Glutamatergic neuron (in vitro differentiated cells): ENCODE data around the gene SF3B1. TPM values are rescaled to one million over a fixed set of nuclear protein-coding genes. Genes with fewer than 3 reads are reported as not detected.
A peak's percentile ranks its signal among the peaks of the same experiment; 100 is the strongest.
"Not testable (repeated sequence)": the region's sequence is repeated elsewhere in the genome, so short reads cannot be mapped to it uniquely, and the experiment has no call there.

ENCODE experiments used
- DNase-seq: peaks from one replicate; pipeline ENCODE4 v3.0.0; 2022
- H3K27ac Mint-ChIP-seq: one replicate; pipeline ENCODE4 v1.8.0; 2020; ENCODE audit warnings: mild to moderate bottlenecking, mixed read lengths, inconsistent platforms; ENCODE audit not compliant: unreplicated experiment
- H3K27me3 Mint-ChIP-seq: one replicate; pipeline ENCODE4 v1.8.0; 2020; ENCODE audit warnings: mild to moderate bottlenecking, moderate library complexity, mixed read lengths, inconsistent platforms; ENCODE audit not compliant: unreplicated experiment
- H3K36me3 Mint-ChIP-seq: one replicate; pipeline ENCODE4 v1.8.0; 2020; ENCODE audit warnings: mild to moderate bottlenecking, mixed read lengths, inconsistent platforms; ENCODE audit not compliant: unreplicated experiment
- H3K4me1 Mint-ChIP-seq: one replicate; pipeline ENCODE4 v1.8.0; 2020; ENCODE audit warnings: mild to moderate bottlenecking, low read depth, mixed read lengths, inconsistent platforms; ENCODE audit not compliant: unreplicated experiment
- H3K4me3 Mint-ChIP-seq: one replicate; pipeline ENCODE4 v1.8.0; 2020; ENCODE audit warnings: mild to moderate bottlenecking, mixed read lengths, inconsistent platforms; ENCODE audit not compliant: unreplicated experiment
- H3K9me3 Mint-ChIP-seq: one replicate; pipeline ENCODE4 v1.8.0; 2020; ENCODE audit warnings: mild to moderate bottlenecking, moderate library complexity, mixed read lengths, inconsistent platforms; ENCODE audit not compliant: unreplicated experiment
- CTCF ChIP-seq: fragments of 200-600 bp; sonication (generic); IDR thresholded peaks from one replicate; pipeline ENCODE4 v1.5.0; 2021; ENCODE audit not compliant: partially characterized antibody, unreplicated experiment
- total RNA-seq: library from RNA; stranded (reverse); fragmentation: NEBNext Ultra II Directional; extraction: Animal tissue kit (Norgen Biotek cat#: 25700); gene quantifications from one replicate; pipeline ENCODE4 v1.2.1, GENCODE V29; 2021; ENCODE audit not compliant: unreplicated experiment

Gene SF3B1
- total RNA-seq, 1 donor from 2014 or later: 401 TPM

GRCh38 chr2:197454923-197455322, 20.1 kb upstream of the SF3B1 start:
- no peak for DNase-seq
- Mint-ChIP-seq H3K4me1 (peaks cover 17% of the 10 kb centered on the region), H3K36me3 (no peaks in the 10 kb centered on the region), H3K27ac (no peak overlapping the region), H3K27me3 (peaks cover 6% of the 10 kb centered on the region), H3K9me3 (peaks cover 5% of the 10 kb centered on the region), H3K4me3 (peak overlapping the region; percentile 100)
- TF ChIP-seq CTCF: no peak

- peaks cover 10% of the 10 kb centered on the region for H3K4me1 Mint-ChIP-seq
- H3K27me3 Mint-ChIP-seq: peaks cover 6% of the 10 kb centered on the region
- no peaks in the 10 kb centered on the region for H3K36me3 Mint-ChIP-seq
- peaks cover 5% of the 10 kb centered on the region for H3K9me3 Mint-ChIP-seq
- DNase-seq: no peak
- peak overlapping the region; percentile 100 for H3K4me3 Mint-ChIP-seq
- H3K27ac Mint-ChIP-seq: peak overlapping the region; percentile 98
- TF ChIP-seq CTCF: no peak
These were observed 19.1 kb upstream of the SF3B1 start for GRCh38 chr2:197453914-197454398.

- no peak for TF ChIP-seq CTCF
- H3K4me1 Mint-ChIP-seq: peaks cover 10% of the 10 kb centered on the region
- peak within 1 kb of the TSS; percentile 100 for H3K4me3 Mint-ChIP-seq
- peak; percentile 96 for DNase-seq
- H3K27ac Mint-ChIP-seq: peak within 1 kb of the TSS; percentile 98
- H3K9me3 Mint-ChIP-seq: peaks cover 5% of the 10 kb centered on the region
- no peaks in the 10 kb centered on the region for H3K36me3 Mint-ChIP-seq
- peaks cover 6% of the 10 kb centered on the region for H3K27me3 Mint-ChIP-seq
These were observed 18.5 kb upstream of the SF3B1 start, which contains the start of gene COQ10B for GRCh38 chr2:197453123-197453913. COQ10B (plus strand) TSS chr2:197453552; CDS start chr2:197453561, 9 bp downstream.

GRCh38 chr2:197452754-197453122, 17.9 kb upstream of the SF3B1 start:
- Mint-ChIP-seq H3K27ac (peak overlapping the region; percentile 98), H3K4me3 (peak overlapping the region; percentile 100), H3K36me3 (no peaks in the 10 kb centered on the region), H3K4me1 (peaks cover 10% of the 10 kb centered on the region), H3K27me3 (peaks cover 6% of the 10 kb centered on the region), H3K9me3 (peaks cover 5% of the 10 kb centered on the region)
- DNase-seq: no peak
- no peak for TF ChIP-seq CTCF

GRCh38 chr2:197450935-197451358, 16.1 kb upstream of the SF3B1 start:
- not testable (repeated sequence) for H3K27ac Mint-ChIP-seq, H3K4me1 Mint-ChIP-seq, H3K9me3 Mint-ChIP-seq, H3K36me3 Mint-ChIP-seq, H3K4me3 Mint-ChIP-seq, DNase-seq, H3K27me3 Mint-ChIP-seq
